Fibroblast of villous mesenchyme (primary cell): ENCODE results near the gene LRIG2. TPM values are rescaled to one million over a fixed set of nuclear protein-coding genes. Genes with fewer than 3 reads are reported as not detected.
"Not testable (repeated sequence)": the region's sequence is repeated elsewhere in the genome, so short reads cannot be mapped to it uniquely, and the experiment has no call there.

Source experiments
- DNase-seq: peaks from one replicate; pipeline ENCODE4 v3.0.0-alpha.2; 2010; ENCODE audit warnings: low read depth
- H3K4me3 ChIP-seq: 2 replicates; pipeline ENCODE4 v1.5.1; 2011; ENCODE audit warnings: low read depth, mild to moderate bottlenecking, low read length
- CTCF ChIP-seq: IDR thresholded peaks from 2 replicates; pipeline ENCODE4 v1.5.1; 2012; ENCODE audit warnings: low read depth, mild to moderate bottlenecking, low read length; ENCODE audit not compliant: insufficient read depth
- total RNA-seq: library from RNA; depleted of rRNA; stranded (reverse); fragments of >200 nt; gene quantifications from 2 replicates; pipeline ENCODE4 v1.2.3, GENCODE V29; 2012

LRIG2 gene
- total RNA-seq: 18.1 and 20.9 TPM in 2 replicates

GRCh38 chr1:113072757-113073478 is at the start of gene LRIG2:
TSS of gene LRIG2 (plus strand) at chr1:113073198. CDS start at chr1:113073407, 209 bp downstream.
- peak within 1 kb of the TSS; percentile 98 for H3K4me3 ChIP-seq
- TF ChIP-seq CTCF: peak; percentile 77

GRCh38 chr1:113023316-113023715 is 49.7 kb upstream of the LRIG2 start:
- not testable (repeated sequence) for H3K4me3 ChIP-seq, DNase-seq

More at GRCh38 chr1:113072757-113073478, at the start of gene LRIG2:
- peak; percentile 99 for DNase-seq

- DNase-seq: no peak
- no peak overlapping the region for H3K4me3 ChIP-seq
- TF ChIP-seq CTCF: no peak
These were observed 46.0 kb upstream of the LRIG2 start for GRCh38 chr1:113027007-113027406.

- DNase-seq: no peak
- no peak overlapping the region for H3K4me3 ChIP-seq
- no peak for TF ChIP-seq CTCF
These were observed 45.5 kb upstream of the LRIG2 start for GRCh38 chr1:113027449-113027848.

- DNase-seq: no peak
- no peak overlapping the region for H3K4me3 ChIP-seq
- TF ChIP-seq CTCF: no peak
These were observed 43.2 kb upstream of the LRIG2 start for GRCh38 chr1:113029822-113030221.

- DNase-seq: no peak
- no peak overlapping the region for H3K4me3 ChIP-seq
- TF ChIP-seq CTCF: no peak
These were observed 41.6 kb upstream of the LRIG2 start for GRCh38 chr1:113031171-113031933.

- no peak overlapping the region for H3K4me3 ChIP-seq
- no peak for TF ChIP-seq CTCF
- DNase-seq: no peak
These were observed 37.9 kb upstream of the LRIG2 start for GRCh38 chr1:113035086-113035485.
